ENCODE results near the gene FGD6.
"Not testable (repeated sequence)": the region's sequence is repeated elsewhere in the genome, so short reads cannot be mapped to it uniquely, and the experiment has no call there.

FGD6 gene

GRCh38 chr12:95102916-95103671 lies 114.2 kb downstream of the FGD6 start:
- H3K4me3 ChIP-seq (ENCODE audit: low read depth, low read length): no peak overlapping the region
- TF ChIP-seq CTCF (conservative IDR thresholded peaks at IDR 0.05; ENCODE audit: low read depth, low read length): no peak
- peak; percentile 83 for DNase-seq (ENCODE audit: low read depth)

GRCh38 chr12:95101957-95102356 lies 115.3 kb downstream of the FGD6 start:
- not testable (repeated sequence) for DNase-seq (ENCODE audit: low read depth); H3K4me3 ChIP-seq (ENCODE audit: low read depth, low read length)

GRCh38 chr12:95100264-95101190 lies 116.7 kb downstream of the FGD6 start:
- TF ChIP-seq CTCF (conservative IDR thresholded peaks at IDR 0.05; ENCODE audit: low read depth, low read length): no peak
- no peak for DNase-seq (ENCODE audit: low read depth)
- H3K4me3 ChIP-seq (ENCODE audit: low read depth, low read length): no peak overlapping the region

- no peak for DNase-seq (ENCODE audit: low read depth)
- H3K4me3 ChIP-seq (ENCODE audit: low read depth, low read length): no peak overlapping the region
- no peak for TF ChIP-seq CTCF (conservative IDR thresholded peaks at IDR 0.05; ENCODE audit: low read depth, low read length)
Observed at GRCh38 chr12:95099270-95099790, 117.9 kb downstream of the FGD6 start.

- peak; percentile 58 for DNase-seq (ENCODE audit: low read depth)
- H3K4me3 ChIP-seq (ENCODE audit: low read depth, low read length): no peak overlapping the region
- TF ChIP-seq CTCF (conservative IDR thresholded peaks at IDR 0.05; ENCODE audit: low read depth, low read length): no peak
Observed at GRCh38 chr12:95096852-95097251, 120.4 kb downstream of the FGD6 start.

GRCh38 chr12:95096378-95096777 lies 120.9 kb downstream of the FGD6 start:
- no peak for DNase-seq (ENCODE audit: low read depth)
- no peak overlapping the region for H3K4me3 ChIP-seq (ENCODE audit: low read depth, low read length)
- TF ChIP-seq CTCF (conservative IDR thresholded peaks at IDR 0.05; ENCODE audit: low read depth, low read length): no peak

GRCh38 chr12:95095866-95096265 lies 121.4 kb downstream of the FGD6 start:
- DNase-seq (ENCODE audit: low read depth): not testable (repeated sequence)

More at GRCh38 chr12:95095866-95096265, 121.4 kb downstream of the FGD6 start:
- H3K4me3 ChIP-seq (ENCODE audit: low read depth, low read length): not testable (repeated sequence)
